H9 (cell line): ENCODE data around the gene ZGLP1. TPM values are rescaled to one million over a fixed set of nuclear protein-coding genes. Genes with fewer than 3 reads are reported as not detected.

Source experiments
- DNase-seq: peaks from one replicate; pipeline ENCODE4 v3.0.0-alpha.2; 2017
- H2AFZ ChIP-seq: one replicate; pipeline ENCODE4 v1.6.1; 2013; ENCODE audit warnings: mild to moderate bottlenecking, low read length, control low read depth, moderate library complexity
- H2AK5ac ChIP-seq: 2 replicates; pipeline ENCODE4 v1.6.1; 2013; ENCODE audit warnings: low read length, control low read depth, mixed read lengths; ENCODE audit not compliant: insufficient read length
- H2BK120ac ChIP-seq: one replicate; pipeline ENCODE4 v1.6.1; 2013; ENCODE audit warnings: low read depth, mild to moderate bottlenecking, low read length, control low read depth, inconsistent platforms; ENCODE audit not compliant: poor library complexity, severe bottlenecking
- H2BK12ac ChIP-seq: 2 replicates; pipeline ENCODE4 v1.6.1; 2013; ENCODE audit warnings: low read length, control low read depth, mixed read lengths, low read depth; ENCODE audit not compliant: insufficient read length
- H2BK15ac ChIP-seq: 2 replicates; pipeline ENCODE4 v1.6.1; 2013; ENCODE audit warnings: low read depth, low read length, control low read depth
- H2BK20ac ChIP-seq: one replicate; pipeline ENCODE4 v1.6.1; 2013; ENCODE audit warnings: low read depth, mild to moderate bottlenecking, low read length, control low read depth, inconsistent platforms; ENCODE audit not compliant: poor library complexity, severe bottlenecking
- H2BK5ac ChIP-seq: 2 replicates; pipeline ENCODE4 v1.6.1; 2013; ENCODE audit warnings: low read length, control low read depth, mixed read lengths; ENCODE audit not compliant: insufficient read length
- H3K14ac ChIP-seq: 2 replicates; pipeline ENCODE4 v1.6.1; 2013; ENCODE audit warnings: low read length, control low read depth; ENCODE audit not compliant: insufficient read depth
- H3K18ac ChIP-seq: 2 replicates; pipeline ENCODE4 v1.6.1; 2013; ENCODE audit warnings: low read depth, mild to moderate bottlenecking, mixed read lengths, low read length, control low read depth; ENCODE audit not compliant: insufficient read length
- H3K23ac ChIP-seq: 2 replicates; pipeline ENCODE4 v1.6.1; 2013; ENCODE audit warnings: low read length, control low read depth, mixed read lengths, low read depth; ENCODE audit not compliant: insufficient read length
- H3K23me2 ChIP-seq: 2 replicates; pipeline ENCODE4 v1.6.1; 2013; ENCODE audit warnings: low read depth, mild to moderate bottlenecking, mixed read lengths, low read length, control low read depth; ENCODE audit not compliant: insufficient read length, poor library complexity, severe bottlenecking
- H3K27ac ChIP-seq: 2 replicates; pipeline ENCODE4 v1.5.1; 2013; ENCODE audit warnings: low read length, control low read depth, mixed read lengths, low read depth; ENCODE audit not compliant: insufficient read length
- H3K27me3 ChIP-seq: 2 replicates; pipeline ENCODE4 v1.6.1; 2013; ENCODE audit warnings: low read length, control low read depth, inconsistent platforms; ENCODE audit not compliant: insufficient read depth
- H3K4ac ChIP-seq: 2 replicates; pipeline ENCODE4 v1.6.1; 2013; ENCODE audit warnings: low read depth, mild to moderate bottlenecking, control low read depth, inconsistent platforms, low read length, moderate library complexity
- H3K4me1 ChIP-seq: 2 replicates; pipeline ENCODE4 v1.6.1; 2013; ENCODE audit warnings: low read length, control low read depth, inconsistent platforms; ENCODE audit not compliant: insufficient read depth
- H3K4me2 ChIP-seq: 2 replicates; pipeline ENCODE4 v1.6.1; 2013; ENCODE audit warnings: low read length, control low read depth, mixed read lengths; ENCODE audit not compliant: insufficient read length, insufficient read depth
- H3K56ac ChIP-seq: 2 replicates; pipeline ENCODE4 v1.6.1; 2013; ENCODE audit warnings: low read depth, mild to moderate bottlenecking, mixed read lengths, low read length, control low read depth; ENCODE audit not compliant: insufficient read length
- H3K79me1 ChIP-seq: 2 replicates; pipeline ENCODE4 v1.6.1; 2013; ENCODE audit warnings: low read depth, mild to moderate bottlenecking, moderate library complexity, low read length, control low read depth, inconsistent platforms; ENCODE audit not compliant: insufficient read depth, poor library complexity, severe bottlenecking
- H3K79me2 ChIP-seq: 2 replicates; pipeline ENCODE4 v1.6.1; 2013; ENCODE audit warnings: low read length, control low read depth, inconsistent platforms; ENCODE audit not compliant: insufficient read depth
- H3K9ac ChIP-seq: 2 replicates; pipeline ENCODE4 v1.6.1; 2013; ENCODE audit warnings: low read length, control low read depth, mixed read lengths; ENCODE audit not compliant: insufficient read length; ENCODE audit errors: extremely low read depth
- H3K9me3 ChIP-seq: one replicate; pipeline ENCODE4 v1.6.1; 2013; ENCODE audit warnings: low read depth, low read length, inconsistent platforms; ENCODE audit not compliant: control insufficient read depth
- H3T11ph ChIP-seq: one replicate; pipeline ENCODE4 v1.6.1; 2013; ENCODE audit warnings: mild to moderate bottlenecking, low read length, control low read depth, inconsistent platforms
- H4K20me1 ChIP-seq: one replicate; pipeline ENCODE4 v1.6.1; 2013; ENCODE audit not compliant: control insufficient read depth, insufficient read length, insufficient read depth
- H4K5ac ChIP-seq: 2 replicates; pipeline ENCODE4 v1.6.1; 2013; ENCODE audit warnings: low read depth, mild to moderate bottlenecking, mixed read lengths, low read length, control low read depth; ENCODE audit not compliant: insufficient read length
- H4K8ac ChIP-seq: replicated peaks from 2 replicates; pipeline ENCODE4 v1.6.1; 2013; ENCODE audit warnings: low read length, control low read depth, mixed read lengths, low read depth; ENCODE audit not compliant: insufficient read length
- H4K91ac ChIP-seq: 2 replicates; pipeline ENCODE4 v1.6.1; 2013; ENCODE audit warnings: low read depth, mild to moderate bottlenecking, moderate library complexity, mixed read lengths, low read length, control low read depth; ENCODE audit not compliant: insufficient read length
- H3K27ac Mint-ChIP-seq, 3 experiments: 2 replicates in 2 of 3; 3 replicates in 1 of 3; pipeline ENCODE4 v1.8.0; 2020 to 2021; ENCODE audit warnings: mixed read lengths in 3 of 3, mild to moderate bottlenecking in 1 of 3, moderate library complexity in 1 of 3
- H3K27me3 Mint-ChIP-seq: 2 replicates; pipeline ENCODE4 v1.8.0; 2021; ENCODE audit warnings: low read depth, mild to moderate bottlenecking, moderate library complexity, mixed read lengths
- H3K36me3 Mint-ChIP-seq, 3 experiments: 2 replicates in 2 of 3; 3 replicates in 1 of 3; pipeline ENCODE4 v1.8.0; 2020 to 2021; ENCODE audit warnings: low read depth in 3 of 3, mixed read lengths in 3 of 3; ENCODE audit not compliant: insufficient read depth in 1 of 3
- H3K4me1 Mint-ChIP-seq, 2 experiments: 2 replicates each; pipeline ENCODE4 v1.8.0; 2020; ENCODE audit warnings: mixed read lengths in 2 of 2
- H3K4me3 Mint-ChIP-seq, 2 experiments: 2 replicates in 1 of 2; 3 replicates in 1 of 2; pipeline ENCODE4 v1.8.0; 2020 to 2021; ENCODE audit warnings: mild to moderate bottlenecking in 2 of 2, mixed read lengths in 2 of 2, moderate library complexity in 1 of 2
- H3K9me3 Mint-ChIP-seq, 2 experiments: 2 replicates in 1 of 2; 3 replicates in 1 of 2; pipeline ENCODE4 v1.8.0; 2020; ENCODE audit warnings: mild to moderate bottlenecking in 2 of 2, mixed read lengths in 2 of 2, moderate library complexity in 1 of 2
- WGBS: extraction: QIAGEN DNeasy Blood & Tissue Kit; methylation state at CpG from one replicate; pipeline ENCODE4 v1.1.7; 2013; ENCODE audit warnings: missing lambda C conversion rate, low lambda C conversion rate, mixed read lengths; ENCODE audit not compliant: insufficient read length; ENCODE audit errors: extremely low coverage; 5-methylcytosine and 5-hydroxymethylcytosine counted together
- total RNA-seq: library from RNA; stranded (reverse); gene quantifications from 2 replicates; pipeline ENCODE4 v1.2.1, GENCODE V29; 2021
- TF ChIP-seq, protein P1 (sequence below): fragments of 200-600 bp; sonication (generic); conservative IDR thresholded peaks from 3 replicates; pipeline ENCODE4 v1.8.0; 2021; ENCODE audit warnings: antibody characterized with exemption, mild to moderate bottlenecking

The ZGLP1 gene
- total RNA-seq, 1 experiment from 2014 or later: 6.9 TPM

DNA sequence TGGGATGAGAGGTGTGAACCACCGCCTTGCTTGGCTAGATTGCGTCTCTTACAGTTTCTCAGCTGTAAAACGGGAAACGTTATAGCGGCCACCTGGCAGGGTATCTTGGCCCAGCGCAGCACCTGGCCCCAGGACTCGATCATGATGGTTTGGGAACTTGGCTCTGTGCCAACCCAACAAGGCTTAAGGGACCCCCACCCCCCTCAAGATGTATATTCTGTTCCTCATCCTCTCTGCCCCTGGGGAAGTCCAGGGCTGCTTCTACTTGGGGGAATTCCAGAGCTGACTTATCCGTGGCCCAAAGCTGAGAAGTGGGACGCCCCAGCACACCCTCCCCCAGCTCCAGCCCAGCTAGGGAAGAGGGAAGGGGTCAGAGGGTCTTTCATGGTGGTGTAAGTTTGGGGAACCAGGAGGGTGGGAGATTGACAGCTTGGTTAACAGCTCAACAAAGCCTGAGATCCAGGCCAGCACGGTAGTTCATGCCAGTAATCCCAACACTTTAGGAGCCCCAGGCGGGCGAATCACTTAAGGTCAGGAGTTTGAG is 38.0 kb downstream of the ZGLP1 start:
- Mint-ChIP-seq H3K36me3 (no peaks in the 10 kb centered on the region; a peak in 1 of 7 replicates), H3K27ac (no peak overlapping the region), H3K4me1 (0 out of 4 replicates have a peak, but pooled peaks cover 0 to 6% of the 10 kb centered on the region in 2 experiments), H3K27me3 (peaks cover 73% of the 10 kb centered on the region), H3K4me3 (peak overlapping the region; percentile 52 to 74; a peak in 4 of 5 replicates), H3K9me3 (no peaks in the 10 kb centered on the region)
- H3K79me1 ChIP-seq: no peaks in the 10 kb centered on the region
- no peak overlapping the region for H2BK20ac ChIP-seq
- TF ChIP-seq, protein P1, sequence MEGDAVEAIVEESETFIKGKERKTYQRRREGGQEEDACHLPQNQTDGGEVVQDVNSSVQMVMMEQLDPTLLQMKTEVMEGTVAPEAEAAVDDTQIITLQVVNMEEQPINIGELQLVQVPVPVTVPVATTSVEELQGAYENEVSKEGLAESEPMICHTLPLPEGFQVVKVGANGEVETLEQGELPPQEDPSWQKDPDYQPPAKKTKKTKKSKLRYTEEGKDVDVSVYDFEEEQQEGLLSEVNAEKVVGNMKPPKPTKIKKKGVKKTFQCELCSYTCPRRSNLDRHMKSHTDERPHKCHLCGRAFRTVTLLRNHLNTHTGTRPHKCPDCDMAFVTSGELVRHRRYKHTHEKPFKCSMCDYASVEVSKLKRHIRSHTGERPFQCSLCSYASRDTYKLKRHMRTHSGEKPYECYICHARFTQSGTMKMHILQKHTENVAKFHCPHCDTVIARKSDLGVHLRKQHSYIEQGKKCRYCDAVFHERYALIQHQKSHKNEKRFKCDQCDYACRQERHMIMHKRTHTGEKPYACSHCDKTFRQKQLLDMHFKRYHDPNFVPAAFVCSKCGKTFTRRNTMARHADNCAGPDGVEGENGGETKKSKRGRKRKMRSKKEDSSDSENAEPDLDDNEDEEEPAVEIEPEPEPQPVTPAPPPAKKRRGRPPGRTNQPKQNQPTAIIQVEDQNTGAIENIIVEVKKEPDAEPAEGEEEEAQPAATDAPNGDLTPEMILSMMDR: no peak
- H4K8ac ChIP-seq: no peak overlapping the region
- no peak overlapping the region for H2BK15ac ChIP-seq
- DNase-seq: no peak
- H2BK5ac ChIP-seq: no peak overlapping the region
- no peak overlapping the region for H4K5ac ChIP-seq
- H3K23ac ChIP-seq: no peak overlapping the region
- no peak overlapping the region for H3K9ac ChIP-seq
- no peak overlapping the region for H4K91ac ChIP-seq
- no peak overlapping the region for H2BK120ac ChIP-seq
- H3K23me2 ChIP-seq: peaks cover 6% of the 10 kb centered on the region
- peak overlapping the region; percentile 64 for H3K4me2 ChIP-seq
- H3K4me1 ChIP-seq: no peaks in the 10 kb centered on the region
- H3K18ac ChIP-seq: no peak overlapping the region
- H3K27ac ChIP-seq: no peak overlapping the region
- WGBS: no CpG with 5 or more reads among the region's 12 CpGs
- peaks cover 9% of the 10 kb centered on the region; the same call in 1 of the 2 replicates for H3K27me3 ChIP-seq
- no peak overlapping the region for H3T11ph ChIP-seq
- no peak overlapping the region for H3K4ac ChIP-seq
- no peak overlapping the region for H3K56ac ChIP-seq
- H2AFZ ChIP-seq: no peak overlapping the region
- no peak overlapping the region for H3K14ac ChIP-seq
- H3K9me3 ChIP-seq: no peaks in the 10 kb centered on the region
- no peak overlapping the region for H2AK5ac ChIP-seq
- no peak overlapping the region for H2BK12ac ChIP-seq
- H3K79me2 ChIP-seq: no peaks in the 10 kb centered on the region
- no peaks in the 10 kb centered on the region for H4K20me1 ChIP-seq
